A549 (cell line): Measurements from ENCODE around the gene FRAT2.

Source experiments
- CTCF ChIP-seq: fragments of >200 bp; sonication (Bioruptor Twin); formaldehyde crosslinking; IDR thresholded peaks from 3 replicates; pipeline ENCODE4 v1.5.1; 2016
- HDAC2 ChIP-seq: fragments of 200-600 bp; sonication (generic); IDR thresholded peaks from 2 replicates; pipeline ENCODE4 v1.6.1; 2016
- POLR2A ChIP-seq: IDR thresholded peaks from 2 replicates; pipeline ENCODE4 v1.6.1; 2012; ENCODE audit warnings: mild to moderate bottlenecking, low read length
- POLR2AphosphoS2 ChIP-seq: conservative IDR thresholded peaks from 2 replicates; pipeline ENCODE4 v1.6.1; 2012; ENCODE audit warnings: low read length, improper control_type of control experiment, inconsistent platforms

- no peak for TF ChIP-seq CTCF
- TF ChIP-seq POLR2AphosphoS2: no peak
- no peak for TF ChIP-seq POLR2A
- no peak for TF ChIP-seq HDAC2
Observed at GRCh38 chr10:97336006-97336405, 1.5 kb upstream of the FRAT2 start.
